Activated CD8-positive, alpha-beta T cell treated with anti-CD3 and anti-CD28 coated beads for 36 hours (primary cell): ENCODE results near the gene FSIP1. TPM values are rescaled to one million over a fixed set of nuclear protein-coding genes. Genes with fewer than 3 reads are reported as not detected.

ENCODE experiments used
- ATAC-seq: fragments of 200-7000 bp; cut with Tn5 transposase; one replicate; pipeline ENCODE4 v1.10.0; 2021; ENCODE audit warnings: mild to moderate bottlenecking, moderate library complexity
- CTCF ChIA-PET: fragments of 350-600 bp; sonication (Branson Sonifier 250); formaldehyde crosslinking; loops from one replicate; lab custom pipeline; 2021; ENCODE audit warnings: antibody characterized with exemption; lab: Charles Lee
- POLR2A ChIA-PET: fragments of 350-600 bp; sonication (Branson Sonifier 250); formaldehyde crosslinking; loops from one replicate; lab custom pipeline; 2021; ENCODE audit warnings: antibody characterized with exemption; lab: Charles Lee
- DNase-seq: peaks from one replicate; pipeline ENCODE4 v3.0.0-alpha.2; 2020
- H3K27ac Mint-ChIP-seq: one replicate; pipeline ENCODE4 v1.8.0; 2021; ENCODE audit warnings: mild to moderate bottlenecking, mixed read lengths
- H3K27me3 Mint-ChIP-seq: one replicate; pipeline ENCODE4 v1.8.0; 2021; ENCODE audit warnings: mixed read lengths
- H3K36me3 Mint-ChIP-seq: one replicate; pipeline ENCODE4 v1.8.0; 2021; ENCODE audit warnings: low read depth, mixed read lengths
- H3K4me1 Mint-ChIP-seq: one replicate; pipeline ENCODE4 v1.8.0; 2021; ENCODE audit warnings: low read depth, mixed read lengths
- H3K4me3 Mint-ChIP-seq: one replicate; pipeline ENCODE4 v1.8.0; 2021; ENCODE audit warnings: mild to moderate bottlenecking, moderate library complexity, mixed read lengths
- H3K9me3 Mint-ChIP-seq: one replicate; pipeline ENCODE4 v1.8.0; 2021; ENCODE audit warnings: mixed read lengths
- intact Hi-C: fragments of 100-400 bp; cut with micrococcal nuclease; formaldehyde crosslinking; loops from one replicate; pipeline ENCODE4 v1.10.0; 2022
- total RNA-seq, 2 experiments: library from RNA; stranded (reverse); gene quantifications; one replicate each; pipeline ENCODE4 v1.2.3, GENCODE V29; 2021
- TF ChIP-seq, protein P1 (sequence below): fragments of 200-600 bp; IDR thresholded peaks from one replicate; pipeline ENCODE4 v1.8.0; 2022; ENCODE audit warnings: antibody characterized with exemption, mild to moderate bottlenecking

Gene FSIP1
- total RNA-seq, 2 experiments from 2014 or later: 0.36 to 0.43 TPM

DNA sequence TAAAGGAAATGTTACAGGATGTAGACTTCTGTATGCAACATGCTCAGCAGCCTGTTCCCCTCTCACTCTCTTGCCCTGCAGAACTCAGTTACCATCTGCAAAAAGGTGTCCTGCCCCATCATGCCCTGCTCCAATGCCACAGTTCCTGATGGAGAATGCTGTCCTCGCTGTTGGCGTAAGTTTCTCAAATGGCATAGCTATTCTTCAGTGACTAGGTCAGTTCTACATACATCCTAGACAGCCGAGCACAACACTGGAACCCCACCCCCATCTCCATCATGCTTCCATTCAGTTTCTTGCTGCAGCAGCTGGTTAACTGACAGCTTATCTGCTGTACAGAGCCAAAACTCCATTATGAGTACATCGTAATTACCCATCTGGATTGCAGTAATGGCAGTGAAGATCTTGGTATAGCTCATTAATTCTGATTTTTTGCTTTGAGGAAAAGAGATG is 197.2 kb downstream of the FSIP1 start:
- no peak for DNase-seq
- intact Hi-C loops: loop anchor here (10.0 kb wide), 1 partner anchor 461 kb away; no protein-coding TSS in a partner anchor
- TF ChIP-seq, protein P1, sequence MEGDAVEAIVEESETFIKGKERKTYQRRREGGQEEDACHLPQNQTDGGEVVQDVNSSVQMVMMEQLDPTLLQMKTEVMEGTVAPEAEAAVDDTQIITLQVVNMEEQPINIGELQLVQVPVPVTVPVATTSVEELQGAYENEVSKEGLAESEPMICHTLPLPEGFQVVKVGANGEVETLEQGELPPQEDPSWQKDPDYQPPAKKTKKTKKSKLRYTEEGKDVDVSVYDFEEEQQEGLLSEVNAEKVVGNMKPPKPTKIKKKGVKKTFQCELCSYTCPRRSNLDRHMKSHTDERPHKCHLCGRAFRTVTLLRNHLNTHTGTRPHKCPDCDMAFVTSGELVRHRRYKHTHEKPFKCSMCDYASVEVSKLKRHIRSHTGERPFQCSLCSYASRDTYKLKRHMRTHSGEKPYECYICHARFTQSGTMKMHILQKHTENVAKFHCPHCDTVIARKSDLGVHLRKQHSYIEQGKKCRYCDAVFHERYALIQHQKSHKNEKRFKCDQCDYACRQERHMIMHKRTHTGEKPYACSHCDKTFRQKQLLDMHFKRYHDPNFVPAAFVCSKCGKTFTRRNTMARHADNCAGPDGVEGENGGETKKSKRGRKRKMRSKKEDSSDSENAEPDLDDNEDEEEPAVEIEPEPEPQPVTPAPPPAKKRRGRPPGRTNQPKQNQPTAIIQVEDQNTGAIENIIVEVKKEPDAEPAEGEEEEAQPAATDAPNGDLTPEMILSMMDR: no peak
- Mint-ChIP-seq H3K27ac (no peak overlapping the region), H3K36me3 (no peaks in the 10 kb centered on the region), H3K4me1 (peaks cover 5% of the 10 kb centered on the region), H3K4me3 (no peak overlapping the region), H3K27me3 (peaks cover 15% of the 10 kb centered on the region), H3K9me3 (no peaks in the 10 kb centered on the region)
- ATAC-seq: no peak
- ChIA-PET POLR2A (no interaction called here), CTCF (interaction anchor here (1.0 to 6.1 kb wide), 2 partner anchors 99 to 170 kb away, joined by 3 to 75 read pairs; no protein-coding TSS in a partner anchor)

GRCh38 chr15:39584662-39585388 is 197.8 kb downstream of the FSIP1 start:
- no peak overlapping the region for H3K27ac Mint-ChIP-seq
- H3K27me3 Mint-ChIP-seq: peaks cover 17% of the 10 kb centered on the region
- ATAC-seq: no peak
- no peak for DNase-seq
- TF ChIP-seq, protein P1: no peak
- ChIA-PET POLR2A (no interaction called here), CTCF (interaction anchor here (0.6 to 6.1 kb wide), 5 partner anchors 78 to 174 kb away, joined by 3 to 75 read pairs (median 3); no protein-coding TSS in a partner anchor)
- no peaks in the 10 kb centered on the region for H3K36me3 Mint-ChIP-seq
- intact Hi-C loops: loop anchor here (5.0 to 10.0 kb wide), 2 partner anchors 273 to 460 kb away; no protein-coding TSS in a partner anchor
- H3K4me3 Mint-ChIP-seq: no peak overlapping the region
- no peaks in the 10 kb centered on the region for H3K9me3 Mint-ChIP-seq
- H3K4me1 Mint-ChIP-seq: peaks cover 7% of the 10 kb centered on the region

DNA sequence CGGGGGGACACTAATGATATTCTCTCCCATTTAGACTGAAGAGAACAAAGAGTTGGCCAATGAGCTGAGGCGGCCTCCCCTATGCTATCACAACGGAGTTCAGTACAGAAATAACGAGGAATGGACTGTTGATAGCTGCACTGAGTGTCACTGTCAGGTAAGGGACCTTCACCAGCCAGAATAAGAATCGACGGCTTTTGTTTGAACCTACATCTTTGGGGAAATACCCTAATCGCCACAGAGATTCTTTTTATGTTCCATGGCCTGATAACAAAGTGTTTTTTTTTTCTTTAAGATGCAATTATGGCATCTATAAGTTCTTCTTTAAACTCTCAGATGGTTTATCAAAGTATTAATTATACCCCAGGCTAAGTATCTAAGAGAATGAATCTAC is 198.4 kb downstream of the FSIP1 start:
- ChIA-PET POLR2A (no interaction called here), CTCF (interaction anchor here (0.6 to 6.1 kb wide), 4 partner anchors 79 to 175 kb away, joined by 3 to 75 read pairs (median 4); no protein-coding TSS in a partner anchor)
- no peak for DNase-seq
- Mint-ChIP-seq H3K27me3 (peaks cover 23% of the 10 kb centered on the region), H3K4me3 (no peak overlapping the region), H3K27ac (no peak overlapping the region), H3K4me1 (peaks cover 11% of the 10 kb centered on the region), H3K36me3 (no peaks in the 10 kb centered on the region), H3K9me3 (no peaks in the 10 kb centered on the region)
- TF ChIP-seq, protein P1: no peak
- no peak for ATAC-seq
- intact Hi-C loops: loop anchor here (5.0 to 10.0 kb wide), 2 partner anchors 272 to 459 kb away; no protein-coding TSS in a partner anchor

DNA sequence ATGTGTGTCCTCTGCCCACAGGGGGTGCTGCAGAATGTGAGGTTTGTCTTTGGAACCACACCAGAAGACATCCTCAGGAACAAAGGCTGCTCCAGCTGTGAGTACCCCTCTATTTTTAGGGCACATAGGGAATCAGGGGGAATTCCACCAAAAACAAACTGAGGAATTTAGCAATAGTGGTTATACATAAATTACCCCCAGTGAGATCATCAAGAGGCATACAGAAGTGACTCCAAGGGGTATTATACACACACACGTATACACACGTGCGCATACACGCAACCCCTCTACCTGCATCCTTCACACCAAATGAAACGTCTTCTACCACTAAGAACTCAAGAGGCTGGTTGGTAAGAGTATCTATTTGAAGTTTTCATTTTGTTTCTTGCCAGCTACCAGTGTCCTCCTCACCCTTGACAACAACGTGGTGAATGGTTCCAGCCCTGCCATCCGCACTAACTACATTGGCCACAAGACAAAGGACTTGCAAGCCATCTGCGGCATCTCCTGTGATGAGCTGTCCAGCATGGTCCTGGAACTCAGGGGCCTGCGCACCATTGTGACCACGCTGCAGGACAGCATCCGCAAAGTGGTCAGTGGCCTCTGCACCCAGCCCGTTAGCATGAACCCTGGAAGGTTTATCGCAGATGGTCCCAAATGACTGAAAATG is 198.9 kb downstream of the FSIP1 start:
- DNase-seq (peak; percentile 58), ATAC-seq (peak; percentile 22)
- Mint-ChIP-seq H3K36me3 (no peaks in the 10 kb centered on the region), H3K27me3 (peaks cover 28% of the 10 kb centered on the region), H3K4me1 (peaks cover 11% of the 10 kb centered on the region), H3K27ac (no peak overlapping the region), H3K9me3 (no peaks in the 10 kb centered on the region), H3K4me3 (no peak overlapping the region)
- POLR2A ChIA-PET: no interaction called here
- TF ChIP-seq, protein P1: peak; percentile 67
- intact Hi-C loops: loop anchor here (1.0 to 10.0 kb wide), 3 partner anchors 174 to 459 kb away; no protein-coding TSS in a partner anchor
- CTCF ChIA-PET: interaction anchor here (0.6 to 6.1 kb wide), 8 partner anchors 11 to 460 kb away, joined by 3 to 75 read pairs (median 4); no protein-coding TSS in a partner anchor
